HG03039 (cell line): ENCODE measurements around the gene TJP1.
"Not testable (repeated sequence)": the region's sequence is repeated elsewhere in the genome, so short reads cannot be mapped to it uniquely, and the experiment has no call there.

Source experiments
- ATAC-seq: cut with Tn5 transposase; IDR thresholded peaks from one replicate; pipeline ENCODE4 v1.9.1; 2021; ENCODE audit warnings: mild to moderate bottlenecking, moderate library complexity; ENCODE audit not compliant: unreplicated experiment

The TJP1 gene

GRCh38 chr15:29708519-29708918 lies 113.7 kb downstream of the TJP1 start:
- no peak for ATAC-seq

- ATAC-seq: no peak
Observed at GRCh38 chr15:29704950-29705597, 117.2 kb downstream of the TJP1 start.

GRCh38 chr15:29701151-29701550 lies 121.1 kb downstream of the TJP1 start:
- ATAC-seq: no peak

- ATAC-seq: no peak
Observed at GRCh38 chr15:29700296-29700695, 122.0 kb downstream of the TJP1 start.

- ATAC-seq: no peak
Observed at GRCh38 chr15:29699791-29700190, 122.5 kb downstream of the TJP1 start.

GRCh38 chr15:29698030-29698701 lies 124.1 kb downstream of the TJP1 start:
- no peak for ATAC-seq

- no peak for ATAC-seq
Observed at GRCh38 chr15:29696950-29697738, 125.1 kb downstream of the TJP1 start.

- ATAC-seq: not testable (repeated sequence)
Observed at GRCh38 chr15:29696506-29696905, 125.8 kb downstream of the TJP1 start.

GRCh38 chr15:29695489-29696167 lies 126.6 kb downstream of the TJP1 start:
- ATAC-seq: no peak

- no peak for ATAC-seq
Observed at GRCh38 chr15:29693225-29693624, 129.0 kb downstream of the TJP1 start.

GRCh38 chr15:29692527-29692926 lies 129.7 kb downstream of the TJP1 start:
- ATAC-seq: no peak

- no peak for ATAC-seq
Observed at GRCh38 chr15:29690765-29691475, 131.3 kb downstream of the TJP1 start.

- ATAC-seq: no peak
Observed at GRCh38 chr15:29689287-29689986, 132.8 kb downstream of the TJP1 start.

- no peak for ATAC-seq
Observed at GRCh38 chr15:29688506-29689286, 133.6 kb downstream of the TJP1 start.

GRCh38 chr15:29687939-29688505 lies 134.2 kb downstream of the TJP1 start:
- ATAC-seq: no peak

- no peak for ATAC-seq
Observed at GRCh38 chr15:29687204-29687815, 135.0 kb downstream of the TJP1 start.

- no peak for ATAC-seq
Observed at GRCh38 chr15:29686445-29687203, 135.6 kb downstream of the TJP1 start.

- no peak for ATAC-seq
Observed at GRCh38 chr15:29686079-29686425, 136.2 kb downstream of the TJP1 start.
